Tongue (tissue), 2 donors: ENCODE results near the gene MRPS24. TPM values are rescaled to one million over a fixed set of nuclear protein-coding genes. Genes with fewer than 3 reads are reported as not detected.

ENCODE experiments used
- DNase-seq: peaks from one replicate; pipeline ENCODE4 v3.0.0-alpha.2; 2015
- total RNA-seq: library from RNA; depleted of rRNA; stranded (reverse); fragments of >200 nt; gene quantifications from one replicate; pipeline ENCODE4 v1.2.3, GENCODE V29; 2014

MRPS24 gene
- total RNA-seq, 1 donor from 2014 or later = 47.5 TPM

DNA sequence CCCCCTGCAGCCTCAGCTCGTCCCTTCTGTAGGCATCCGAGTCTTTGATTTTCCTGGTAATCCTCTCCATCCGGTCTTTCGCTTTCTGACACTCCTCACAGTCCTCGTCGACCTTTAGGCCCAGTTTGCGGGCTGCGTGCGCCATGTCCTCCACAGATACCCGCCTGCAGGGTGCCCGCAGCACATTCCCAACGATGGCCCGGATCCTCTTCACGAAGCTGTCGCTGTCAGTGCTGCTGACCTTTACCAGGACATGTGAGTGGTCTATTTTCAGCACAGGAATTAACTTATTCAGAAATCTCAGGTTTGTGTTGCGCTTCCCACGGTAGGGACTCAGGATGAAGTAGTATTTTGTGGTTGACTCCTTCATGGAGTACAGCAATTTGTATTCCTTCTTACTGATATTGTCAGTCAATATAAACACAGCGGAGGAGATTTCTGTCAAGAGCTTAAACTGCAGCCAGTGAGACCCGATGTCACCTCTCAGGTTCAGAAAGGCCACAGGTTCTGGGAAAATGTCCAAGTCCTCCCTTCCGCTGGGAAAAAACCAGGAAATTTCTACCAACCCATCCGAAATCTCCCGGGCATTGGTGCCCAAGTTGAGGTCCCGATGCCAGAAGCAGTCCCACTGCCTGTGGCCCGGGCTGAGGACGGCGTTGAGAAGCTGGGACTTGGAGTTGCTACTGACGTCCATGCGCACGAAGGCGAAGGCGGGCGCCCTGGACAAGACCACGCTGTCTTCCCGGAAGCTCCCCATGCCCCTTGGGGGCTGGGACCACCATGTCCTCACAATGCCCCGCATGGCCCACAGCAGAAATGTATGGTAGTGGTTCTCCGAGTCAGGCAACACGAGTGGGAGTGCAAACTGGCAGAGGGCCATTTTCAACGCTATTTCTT, 8.9 kb upstream of the MRPS24 start:
- DNase-seq = no peak

DNA sequence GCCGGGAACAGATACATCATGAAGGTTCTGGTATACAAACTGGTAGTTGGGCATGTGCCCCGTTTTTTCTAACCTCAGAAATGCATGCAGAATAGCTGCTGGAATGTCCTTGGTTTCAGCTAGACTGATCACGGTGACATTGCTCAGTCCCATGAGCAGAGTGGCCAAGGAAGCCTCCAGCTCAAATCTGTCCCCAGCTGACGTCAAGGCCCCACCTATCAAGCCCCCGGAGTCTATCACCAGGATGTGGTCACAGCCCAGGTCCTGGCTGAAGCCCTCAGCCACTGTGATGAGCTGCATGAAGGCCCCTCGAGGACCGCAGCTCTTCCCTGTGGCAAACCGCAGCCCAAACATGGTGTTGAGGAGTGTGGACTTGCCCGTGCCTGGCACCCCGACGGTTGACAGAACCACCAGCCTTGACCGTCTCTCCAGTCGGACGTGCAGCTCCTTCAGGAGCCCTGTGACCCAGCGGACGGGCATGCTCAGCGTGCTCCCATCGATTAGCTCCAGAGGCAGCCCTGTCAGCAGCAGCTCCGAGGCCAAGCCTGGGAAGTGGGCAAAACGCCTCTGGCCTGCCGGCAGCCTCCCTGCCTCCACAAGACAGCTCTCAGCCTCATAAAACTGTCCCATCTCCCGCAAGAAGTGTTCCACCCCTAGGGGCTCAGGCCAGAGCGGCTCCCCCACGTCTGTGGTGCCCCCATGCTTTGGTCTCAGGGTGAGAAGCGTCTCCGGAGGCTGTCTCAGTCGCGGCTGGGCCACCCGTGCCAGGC, 7.8 kb upstream of the MRPS24 start:
- no peak for DNase-seq

DNA sequence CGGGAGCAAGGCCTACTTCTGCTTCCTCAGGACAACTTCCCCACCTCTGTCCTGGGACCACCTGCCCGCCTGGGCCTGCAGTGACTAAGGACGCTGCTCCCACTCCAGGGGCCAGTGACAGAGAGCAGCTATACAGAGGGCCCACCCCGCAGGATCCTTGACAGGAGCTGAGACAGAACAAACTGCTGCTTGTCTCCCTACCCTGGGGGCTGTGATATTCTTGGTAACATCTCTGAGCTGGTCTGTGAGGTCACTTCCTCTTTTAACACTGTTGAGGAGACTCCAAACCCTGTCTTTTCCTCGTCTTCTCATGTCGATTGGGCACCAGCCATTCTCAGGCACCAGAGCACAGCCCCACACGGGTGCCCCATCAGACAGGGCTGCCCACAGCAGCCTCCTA, 6.9 kb upstream of the MRPS24 start:
- no peak for DNase-seq

DNA sequence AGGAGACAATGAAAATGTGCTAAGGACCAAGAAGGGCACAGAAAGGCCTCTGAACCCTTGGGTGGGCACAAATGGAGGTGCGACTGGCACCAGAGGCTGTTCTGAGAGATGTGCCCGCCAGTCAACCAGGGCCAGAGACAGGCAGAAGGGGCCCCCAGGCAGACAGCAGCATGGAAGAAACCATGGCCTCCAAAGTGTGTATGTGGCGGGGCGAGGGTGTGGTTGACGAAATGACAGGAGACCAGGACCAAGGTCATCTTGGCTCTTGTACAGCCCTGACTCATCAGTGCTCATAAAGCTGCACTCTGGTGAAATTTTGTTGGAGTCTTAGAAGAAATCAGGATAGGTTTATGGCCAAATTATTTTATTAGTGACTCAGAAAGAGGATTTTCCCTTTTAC, 4.0 kb upstream of the MRPS24 start:
- DNase-seq = no peak

DNA sequence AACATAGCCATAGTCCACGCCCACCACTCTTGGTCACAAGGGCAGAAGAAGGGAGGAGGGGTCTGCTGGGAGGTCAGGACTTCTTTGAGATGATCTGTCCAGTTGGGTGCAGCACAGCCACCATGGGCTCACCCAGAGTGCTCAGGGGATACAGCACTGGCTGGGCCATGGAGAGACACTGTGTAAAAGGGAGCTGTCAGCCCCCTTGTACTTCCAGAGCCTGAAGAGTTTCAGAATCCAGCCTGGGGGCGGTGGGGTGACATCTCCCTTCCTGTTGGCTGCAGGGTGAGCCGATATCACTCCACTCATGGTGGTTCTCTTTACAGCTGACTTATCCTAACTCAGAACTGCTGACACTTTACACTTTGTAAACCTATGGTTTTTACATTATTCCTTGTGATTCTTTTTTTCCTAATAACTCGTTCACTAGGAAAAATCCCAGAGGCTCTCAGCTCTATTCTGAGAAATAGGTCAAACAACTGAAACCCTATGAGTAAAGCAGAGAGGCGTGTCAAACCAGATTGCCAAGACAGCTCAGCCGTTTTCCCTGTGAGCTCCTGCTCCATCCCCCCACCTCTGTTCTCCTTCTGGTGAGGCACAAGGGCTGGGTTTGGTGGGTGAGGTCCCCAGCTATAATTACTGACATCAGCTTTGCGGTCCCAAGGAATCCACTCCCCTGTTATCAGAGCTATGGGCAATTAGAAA, 3.2 kb upstream of the MRPS24 start:
- DNase-seq = peak; percentile 42

DNA sequence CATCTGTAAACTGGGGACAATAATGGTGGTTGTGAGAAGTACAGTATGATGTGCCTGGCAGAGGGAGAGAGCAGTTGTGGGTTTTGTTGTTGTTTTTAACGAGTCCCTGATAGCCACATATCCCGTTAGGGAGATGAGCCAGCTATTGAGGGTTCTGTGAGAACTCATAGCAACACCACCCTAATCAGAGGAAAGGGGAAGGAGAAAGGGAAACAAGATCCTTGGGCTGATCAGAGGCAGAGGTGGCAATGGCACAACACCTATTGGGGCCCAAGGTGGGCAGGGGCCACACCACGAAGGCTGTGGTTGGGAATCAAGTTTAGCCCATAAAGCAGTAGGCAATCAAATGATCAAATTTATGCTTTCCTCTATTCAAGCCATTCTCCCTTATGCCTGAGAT, 1.7 kb upstream of the MRPS24 start:
- DNase-seq = no peak

DNA sequence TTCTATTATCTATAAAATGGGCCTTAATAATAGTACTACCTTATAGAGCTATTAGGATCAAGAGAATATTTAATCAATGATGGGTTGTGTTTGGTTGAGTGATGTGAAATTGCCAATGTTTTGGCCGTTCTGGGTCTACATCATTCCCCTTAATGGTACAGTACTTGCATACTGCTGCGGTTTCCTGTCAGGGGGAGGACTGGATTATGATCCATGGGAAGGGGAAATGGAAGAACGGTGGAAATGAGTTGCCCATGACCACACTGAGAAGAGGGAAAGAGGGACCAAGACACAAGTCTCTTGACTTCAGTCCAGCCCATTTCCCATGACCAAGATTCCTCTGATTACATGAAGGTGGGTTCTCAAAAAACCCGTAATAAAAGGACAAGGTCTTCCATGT, 999 bp upstream of the MRPS24 start:
- no peak for DNase-seq

DNA sequence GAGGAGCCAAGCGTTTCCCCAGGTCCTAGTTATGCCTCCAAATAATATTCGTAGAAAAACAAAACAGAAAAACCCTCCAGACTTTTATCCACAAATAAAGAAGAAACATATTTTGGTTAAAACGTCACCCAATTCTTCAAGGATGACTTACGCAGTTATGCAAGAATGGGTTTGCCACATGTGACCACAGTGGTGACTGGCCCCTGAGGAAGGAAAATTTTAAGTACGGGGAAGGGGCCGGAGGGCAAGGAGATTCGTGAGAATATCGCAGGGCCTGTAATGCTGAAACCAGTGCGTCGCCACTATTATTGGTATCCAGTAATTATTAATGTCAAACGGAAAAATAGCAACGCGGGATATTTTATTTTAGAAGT, 537 bp upstream of the MRPS24 start:
- DNase-seq = no peak

DNA sequence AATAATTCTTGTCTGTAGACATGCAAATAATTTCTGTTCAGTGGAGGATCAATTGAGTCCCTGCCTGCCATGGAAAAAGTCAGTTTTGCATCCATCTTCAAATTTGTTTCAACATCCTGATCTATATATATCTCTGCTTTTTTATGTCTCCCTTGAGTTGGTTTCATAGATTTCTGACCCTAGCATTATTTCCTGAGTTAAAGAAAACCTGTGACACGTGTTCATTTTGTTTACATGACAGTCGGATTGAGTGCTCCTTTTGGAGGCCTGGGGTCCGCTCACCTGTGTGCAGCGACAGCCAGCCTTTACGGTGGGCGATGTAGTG, 674 bp downstream of the MRPS24 start:
- no peak for DNase-seq

DNA sequence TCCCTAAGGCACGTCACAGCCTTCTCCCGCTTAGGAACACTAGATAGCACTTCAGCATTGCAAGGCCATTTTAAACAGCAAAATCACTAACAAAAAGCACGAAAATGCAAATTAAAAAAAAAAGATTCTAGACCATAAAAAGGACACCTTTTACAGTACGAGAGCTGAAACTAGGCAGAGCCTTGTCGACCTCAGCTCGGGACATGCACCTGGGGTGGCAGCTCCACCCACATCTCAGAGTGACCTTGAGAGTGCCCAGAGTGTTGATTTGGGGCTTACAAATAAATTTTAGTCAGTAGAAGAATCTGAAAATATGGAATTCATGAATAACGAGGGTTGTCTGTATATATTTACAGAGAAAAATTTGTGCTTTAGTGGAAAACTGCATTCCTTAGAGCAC, 1.1 kb downstream of the MRPS24 start:
- DNase-seq = no peak

DNA sequence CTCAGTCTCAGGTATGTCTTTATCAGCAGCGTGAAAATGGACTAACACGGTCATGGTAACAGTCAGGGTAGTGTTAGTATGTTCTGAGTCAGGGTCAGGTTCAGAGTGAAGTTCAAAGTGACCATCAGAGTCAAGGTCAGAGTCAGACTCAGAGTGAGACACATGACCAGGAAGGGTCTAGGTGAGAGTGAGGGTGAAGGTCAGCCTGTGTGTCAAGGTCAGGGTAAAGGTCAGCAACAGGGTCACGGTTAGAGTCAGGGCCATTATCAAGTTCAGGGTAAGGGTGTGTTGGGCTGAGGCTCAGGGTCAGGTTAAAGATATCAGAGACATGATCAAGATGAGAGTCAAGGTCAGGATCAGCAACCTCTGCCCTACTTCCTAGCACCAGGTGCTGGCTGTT, 4.0 kb downstream of the MRPS24 start:
- DNase-seq = no peak

DNA sequence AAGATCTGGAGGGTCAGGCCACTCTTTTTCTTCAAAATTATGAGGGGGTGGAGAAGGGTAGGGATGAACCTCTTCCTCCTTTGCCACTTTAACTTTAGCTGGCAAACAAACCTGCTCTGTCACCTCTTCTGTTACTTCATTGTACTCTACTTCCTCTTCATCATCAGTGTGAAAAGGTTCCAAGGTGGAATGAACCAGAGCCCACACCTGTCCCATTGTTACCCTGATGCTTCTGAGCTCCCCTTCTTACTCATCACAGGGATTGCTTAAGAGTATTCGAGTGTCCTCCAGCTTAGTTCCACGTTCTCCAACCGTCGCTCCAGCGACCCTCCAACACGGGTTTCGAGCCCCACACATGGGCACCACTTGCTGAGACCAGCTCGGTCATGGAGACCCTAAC, 5.2 kb downstream of the MRPS24 start:
- DNase-seq = no peak

DNA sequence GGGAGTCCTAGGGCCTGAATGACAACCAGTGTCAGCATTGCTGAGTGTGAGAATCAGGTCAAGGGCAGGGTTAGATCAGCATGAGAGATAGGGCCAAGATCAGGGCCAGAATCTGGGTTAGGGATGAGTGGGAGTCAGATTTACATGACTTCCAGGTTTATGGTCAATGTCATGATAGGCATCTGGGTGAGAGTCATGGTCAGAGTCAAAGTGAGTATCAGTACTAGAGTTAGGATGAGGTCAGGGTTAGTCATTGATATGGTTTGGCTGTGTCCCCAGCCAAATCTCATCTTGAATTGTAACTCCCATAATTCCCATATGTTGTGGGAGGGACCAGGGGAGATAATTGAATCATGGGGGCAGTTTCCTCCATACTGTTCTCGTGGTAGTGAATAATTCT, 12.3 kb downstream of the MRPS24 start:
- no peak for DNase-seq

DNA sequence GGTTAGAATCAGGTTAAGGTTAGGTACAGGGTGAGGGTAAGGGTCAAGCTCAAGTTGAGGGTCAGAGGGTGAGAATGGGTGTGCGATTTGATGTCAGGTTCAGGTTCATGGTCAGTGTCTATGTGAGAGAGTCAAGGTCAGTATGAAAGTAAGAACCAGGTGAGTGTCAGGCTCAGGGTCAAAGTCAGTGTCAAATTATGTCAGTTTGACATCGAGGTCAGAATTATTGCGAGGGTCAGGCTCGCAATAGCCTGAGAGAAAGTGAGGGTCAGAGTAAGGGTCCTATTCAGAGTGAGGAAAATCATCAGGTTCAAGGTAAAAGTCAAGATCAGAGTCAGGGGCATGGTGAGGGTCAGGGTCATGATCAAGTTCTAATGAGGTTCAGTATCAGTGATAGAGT, 13.0 kb downstream of the MRPS24 start:
- DNase-seq = no peak

DNA sequence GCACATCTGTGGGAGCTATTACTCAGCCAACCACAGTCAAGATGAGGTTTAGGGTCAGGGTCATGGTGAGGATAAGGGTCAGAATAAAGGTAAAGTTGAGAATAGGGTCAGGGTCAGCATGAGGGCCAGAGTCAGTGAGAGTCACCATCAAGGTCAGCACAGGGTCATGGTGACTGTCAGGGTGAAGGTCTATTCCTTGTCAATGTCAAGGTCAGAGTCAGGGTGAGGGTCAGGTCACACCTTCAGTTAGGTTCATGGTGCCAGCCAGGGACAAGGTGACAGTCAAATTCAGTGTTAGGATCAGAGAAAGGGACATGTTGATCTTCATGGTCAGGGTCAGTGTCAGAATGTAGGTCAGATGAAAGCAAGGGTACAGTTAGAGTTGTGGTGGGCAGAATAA, 14.1 kb downstream of the MRPS24 start:
- DNase-seq = no peak

DNA sequence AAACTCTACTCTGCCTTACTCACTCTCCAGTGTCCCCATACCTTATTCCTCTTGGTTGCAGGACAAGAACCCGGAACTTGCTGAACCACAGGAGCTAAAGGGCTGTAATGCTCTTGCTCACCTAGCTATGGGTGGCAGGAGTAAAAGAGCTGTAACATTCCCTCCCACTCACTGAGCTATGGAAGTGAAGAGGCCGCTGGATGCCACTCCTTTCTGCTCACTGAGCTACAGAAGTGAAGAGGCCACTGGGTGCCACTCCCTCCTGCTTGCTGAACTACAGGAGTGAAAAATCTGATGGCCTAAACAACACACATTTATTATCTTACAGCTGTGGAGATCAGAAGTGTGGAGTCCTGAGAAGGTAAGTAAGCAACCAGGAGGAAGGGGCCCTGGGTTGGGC, 17.5 kb downstream of the MRPS24 start:
- no peak for DNase-seq

DNA sequence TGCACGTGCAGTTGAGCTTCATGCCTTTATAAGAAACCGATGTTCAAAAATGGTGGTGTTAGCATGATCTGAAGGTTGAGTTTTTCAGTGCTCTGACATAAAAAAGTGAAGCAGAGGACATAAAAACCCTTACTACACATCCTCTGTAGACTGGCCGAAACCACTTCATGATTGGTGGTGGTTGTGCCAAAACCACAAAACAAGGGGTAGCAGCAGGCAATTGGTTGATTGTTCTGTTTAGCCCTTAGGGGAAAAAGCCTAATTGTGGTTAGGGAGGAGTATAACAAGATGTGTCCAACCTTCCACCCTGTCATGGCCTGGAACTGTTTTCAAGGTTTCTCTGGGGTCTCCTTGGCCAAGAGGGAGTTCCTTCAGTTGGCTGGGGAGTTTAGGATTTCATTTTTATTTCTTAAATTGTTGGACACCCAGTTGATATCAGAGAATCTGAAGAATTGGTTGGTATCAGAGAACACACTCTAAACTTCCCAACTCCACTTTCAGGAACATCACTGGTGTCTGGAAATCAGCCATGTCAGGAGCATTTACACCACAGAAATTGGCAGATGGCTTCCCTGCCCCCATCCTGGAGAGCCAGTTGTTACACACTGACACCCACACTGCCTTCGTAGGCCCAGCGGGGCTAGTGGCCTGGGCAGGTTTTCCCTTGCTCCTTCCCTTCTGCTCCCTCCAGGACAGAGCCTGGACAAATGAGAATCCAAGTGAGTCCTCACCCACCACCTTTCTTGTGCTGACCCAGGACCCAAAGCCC, 18.8 kb downstream of the MRPS24 start:
- no peak for DNase-seq

DNA sequence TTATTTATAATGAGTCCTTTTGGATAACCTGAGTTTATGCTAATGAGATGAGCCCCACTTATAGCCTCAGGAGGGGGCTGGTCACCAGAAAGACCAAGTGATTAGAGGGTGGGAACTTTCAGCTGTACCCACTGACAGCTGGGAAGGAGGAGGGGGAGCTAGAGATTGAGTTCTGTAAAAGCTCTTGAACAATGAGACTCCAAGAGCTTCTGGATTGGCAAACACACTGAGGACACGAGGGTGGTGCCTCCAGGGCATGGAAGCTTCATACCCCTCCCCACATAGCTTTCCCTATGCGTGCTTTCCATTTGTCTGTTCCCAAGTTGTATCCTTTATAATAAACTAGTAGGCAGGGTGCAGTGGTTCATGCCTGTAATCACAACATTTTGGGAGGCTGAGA, 20.3 kb downstream of the MRPS24 start:
- DNase-seq = no peak

DNA sequence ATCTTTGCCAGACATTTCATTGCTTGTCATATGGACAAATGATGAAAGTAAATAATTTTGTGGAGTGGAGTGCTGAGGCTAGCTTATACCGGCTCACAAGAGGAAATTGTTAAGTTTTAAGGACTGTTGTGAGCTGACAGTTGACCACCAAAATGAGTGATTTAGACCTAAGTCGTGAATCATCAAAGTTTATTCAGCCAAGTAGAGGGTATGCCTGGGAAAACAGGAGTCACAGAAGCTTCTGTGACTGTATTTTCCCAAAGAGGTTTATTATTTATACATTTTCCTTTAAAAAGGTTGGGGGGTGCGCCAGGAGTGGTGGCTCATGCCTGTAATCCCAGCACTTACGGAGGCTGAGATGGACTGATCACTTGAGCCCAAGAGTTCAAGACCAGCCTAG, 21.8 kb downstream of the MRPS24 start:
- DNase-seq = no peak

DNA sequence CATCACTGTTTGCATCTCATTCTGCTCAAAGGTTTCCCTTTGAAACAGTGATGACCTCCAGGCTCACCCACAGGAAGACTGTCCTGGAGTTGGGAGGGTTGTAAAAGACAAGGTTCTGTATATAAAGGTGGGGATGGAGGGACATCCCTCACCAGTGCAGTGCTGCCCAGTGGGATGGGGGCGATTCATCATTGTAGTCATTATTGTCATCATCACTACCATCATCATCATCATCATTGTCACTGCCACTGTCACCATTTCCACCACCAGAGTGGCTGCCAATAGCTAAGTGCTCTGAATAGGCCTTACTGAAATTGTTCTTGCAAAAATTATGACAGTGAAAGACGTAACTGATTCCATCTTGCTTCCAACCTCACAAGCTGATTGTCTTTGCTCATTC, 24.7 kb downstream of the MRPS24 start:
- DNase-seq = no peak

DNA sequence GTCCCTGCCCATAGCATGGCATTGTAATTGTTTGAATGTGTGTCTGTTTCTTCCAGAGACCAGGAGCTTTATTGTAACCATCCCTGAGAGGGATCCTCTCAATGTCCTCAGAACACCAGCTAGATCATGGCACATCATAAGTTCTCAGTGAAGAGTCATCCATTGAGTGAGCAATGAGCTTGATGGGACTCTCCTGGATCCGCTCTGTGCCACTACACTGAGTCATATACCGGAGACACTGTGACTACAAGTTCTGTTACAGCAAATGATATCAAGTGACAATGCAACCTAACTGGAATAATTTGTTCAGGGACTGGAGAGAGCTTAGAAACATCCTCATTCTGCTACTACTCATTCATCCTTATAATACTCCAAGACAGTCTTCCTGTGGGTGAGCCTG, 25.1 kb downstream of the MRPS24 start:
- DNase-seq = no peak

DNA sequence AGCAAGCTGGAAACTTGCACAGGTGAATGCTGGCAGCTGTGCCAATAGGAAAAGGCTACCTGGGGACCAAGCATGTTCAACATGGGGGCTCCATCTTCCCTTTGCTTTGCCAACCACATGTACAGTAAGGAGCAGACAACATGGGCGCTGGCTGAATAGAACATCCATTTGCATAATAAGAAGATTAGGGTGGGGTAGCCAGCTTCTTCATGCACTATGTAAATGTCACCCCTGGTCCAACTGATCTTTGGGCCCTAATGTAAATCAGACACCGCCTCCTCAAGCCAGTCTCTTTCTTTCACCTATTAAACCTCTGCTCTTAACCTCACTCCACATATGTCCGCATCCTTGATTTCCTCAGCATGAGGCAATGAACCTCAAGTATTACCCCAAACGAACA, 26.0 kb downstream of the MRPS24 start:
- no peak for DNase-seq

DNA sequence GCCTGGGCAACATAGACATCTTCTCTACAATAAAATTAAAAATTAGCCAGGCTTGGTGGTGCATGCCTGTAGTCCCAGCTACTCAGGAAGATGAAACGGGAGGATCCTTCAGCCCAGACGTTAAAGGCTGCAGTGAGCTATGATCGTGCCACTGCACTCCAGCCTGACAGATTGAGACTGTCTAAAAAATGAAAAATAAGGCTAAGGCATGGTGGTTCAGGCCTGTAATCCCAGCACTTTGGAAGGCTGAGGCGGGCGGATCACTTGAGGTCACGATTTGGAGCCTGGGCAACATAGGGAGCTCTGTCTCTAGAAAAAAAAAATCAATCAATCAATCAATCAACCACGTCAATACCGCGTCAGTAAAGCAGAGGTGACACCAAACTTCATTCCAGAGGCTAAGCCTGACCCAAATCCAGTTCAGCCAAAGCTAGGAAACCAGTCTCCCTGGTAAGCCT, 31.1 kb downstream of the MRPS24 start:
- no peak for DNase-seq
